Adipose tissue (tissue), 3 donors: Measurements from ENCODE around the gene COMMD1. TPM values are rescaled to one million over a fixed set of nuclear protein-coding genes. Genes with fewer than 3 reads are reported as not detected.
"Not testable (repeated sequence)": the region's sequence is repeated elsewhere in the genome, so short reads cannot be mapped to it uniquely, and the experiment has no call there.

ENCODE experiments used
- H3K27ac ChIP-seq: one replicate; pipeline ENCODE4 v1.5.1; 2013; ENCODE audit warnings: low read depth, low read length
- WGBS, 3 donors: extraction: QIAGEN DNeasy Blood & Tissue Kit; methylation state at CpG; one replicate each; pipeline ENCODE4 v1.1.7; 2013; 5-methylcytosine and 5-hydroxymethylcytosine counted together
- polyA plus RNA-seq, 3 donors: library from polyadenylated mRNA; stranded (reverse); fragments of 200-250 nt; gene quantifications; one replicate each; pipeline ENCODE4 v1.2.3, GENCODE V29; 2013
- donor health status: healthy with polysubstance abuse.
- donor health status: Bipolar disorder and iron deficiency.
- donor health status: healthy.

The COMMD1 gene
- polyA plus RNA-seq, 3 donors: 22.2 to 59.6 (median 46.5) TPM

- H3K27ac ChIP-seq: not testable (repeated sequence)
- WGBS, 3 donors: 87 to 95% (median 89%) methylated on average over 9 of the region's 9 CpGs
These were observed 49.4 kb downstream of the COMMD1 start for GRCh38 chr2:61954856-61955255.

GRCh38 chr2:61959381-61960293, 54.2 kb downstream of the COMMD1 start:
- no peak overlapping the region for H3K27ac ChIP-seq
- 90 to 93% (median 91%) methylated on average over 7 of the region's 7 CpGs for WGBS, 3 donors

- no peak overlapping the region for H3K27ac ChIP-seq
- WGBS, 3 donors: 96 to 98% (median 97%) methylated on average over 2 of the region's 2 CpGs
These were observed 55.9 kb downstream of the COMMD1 start for GRCh38 chr2:61961231-61961901.

- WGBS, 3 donors: 73 to 82% (median 82%) methylated on average over 5 of the region's 5 CpGs
- H3K27ac ChIP-seq: no peak overlapping the region
These were observed 56.9 kb downstream of the COMMD1 start for GRCh38 chr2:61962095-61962984.

- H3K27ac ChIP-seq: no peak overlapping the region
- WGBS, 3 donors: 83 to 94% (median 93%) methylated on average over 2 of the region's 2 CpGs
These were observed 60.7 kb downstream of the COMMD1 start for GRCh38 chr2:61966087-61966727.

GRCh38 chr2:61967262-61967661, 61.8 kb downstream of the COMMD1 start:
- 71 to 74% (median 74%) methylated on average over 1 of the region's 1 CpG for WGBS, 3 donors
- no peak overlapping the region for H3K27ac ChIP-seq

GRCh38 chr2:61969376-61969775, 63.9 kb downstream of the COMMD1 start:
- no peak overlapping the region for H3K27ac ChIP-seq
- 58 to 77% (median 74%) methylated on average over 1 of the region's 1 CpG for WGBS, 3 donors

GRCh38 chr2:61970807-61971556, 65.5 kb downstream of the COMMD1 start:
- 73 to 83% (median 82%) methylated on average over 14 of the region's 14 CpGs for WGBS, 3 donors
- H3K27ac ChIP-seq: no peak overlapping the region

GRCh38 chr2:61978522-61978921, 73.0 kb downstream of the COMMD1 start:
- H3K27ac ChIP-seq: no peak overlapping the region

GRCh38 chr2:61980758-61981157, 75.3 kb downstream of the COMMD1 start:
- WGBS, 3 donors: 92 to 98% (median 97%) methylated on average over 1 of the region's 1 CpG
- no peak overlapping the region for H3K27ac ChIP-seq

- 100% methylated on average over 1 of the region's 1 CpG for WGBS, 3 donors
- no peak overlapping the region for H3K27ac ChIP-seq
These were observed 79.2 kb downstream of the COMMD1 start for GRCh38 chr2:61984682-61985081.

- H3K27ac ChIP-seq: no peak overlapping the region
- WGBS, 3 donors: 90 to 96% (median 95%) methylated on average over 6 of the region's 6 CpGs
These were observed 83.2 kb downstream of the COMMD1 start for GRCh38 chr2:61988462-61989366.

- WGBS, 3 donors: 50 to 69% (median 59%) methylated on average over 3 of the region's 3 CpGs
- H3K27ac ChIP-seq: no peak overlapping the region
These were observed 88.0 kb downstream of the COMMD1 start for GRCh38 chr2:61993422-61994024.

- H3K27ac ChIP-seq: no peak overlapping the region
- 94 to 100% (median 95%) methylated on average over 1 of the region's 1 CpG for WGBS, 3 donors
These were observed 89.1 kb downstream of the COMMD1 start for GRCh38 chr2:61994531-61994930.

GRCh38 chr2:61995065-61995464, 89.6 kb downstream of the COMMD1 start:
- H3K27ac ChIP-seq: no peak overlapping the region
- WGBS, 3 donors: 60 to 78% (median 63%) methylated on average over 4 of the region's 4 CpGs

- 63 to 89% (median 76%) methylated on average over 2 of the region's 2 CpGs for WGBS, 3 donors
- H3K27ac ChIP-seq: no peak overlapping the region
These were observed 90.0 kb downstream of the COMMD1 start for GRCh38 chr2:61995515-61995914.
